ENCODE data around the gene ATP5PD. TPM values are rescaled to one million over a fixed set of nuclear protein-coding genes. Genes with fewer than 3 reads are reported as not detected.
"Not testable (repeated sequence)": the region's sequence is repeated elsewhere in the genome, so short reads cannot be mapped to it uniquely, and the experiment has no call there.

The ATP5PD gene
- total and polyA plus RNA-seq, 2 donors (not counting 1 experiment from before 2014, with no cell fraction given), result 92.1 to 101 TPM

GRCh38 chr17:75074532-75074931, 27.8 kb upstream of the ATP5PD start:
- Histone ChIP-seq H3K79me2 (ENCODE audit: control insufficient read depth, insufficient read depth, low read length) (no peaks in the 10 kb centered on the region), H3K27ac (ENCODE audit: low read length in 2 of 2) (no peak overlapping the region), H2AFZ (ENCODE audit: insufficient read depth, low read depth, low read length, poor library complexity, severe bottlenecking) (no peak overlapping the region), H3K9me3 (ENCODE audit: control extremely low read depth in 1 of 3, control insufficient read depth in 2 of 3, insufficient read depth in 1 of 3, low read length in 2 of 3) (no peaks in the 10 kb centered on the region), H4K20me1 (ENCODE audit: control insufficient read depth, insufficient read depth, low read length, poor library complexity, severe bottlenecking) (no peaks in the 10 kb centered on the region), H3K4me3 (ENCODE audit: control extremely low read depth in 1 of 5, extremely low read depth in 1 of 5, insufficient read depth in 1 of 5, low read depth in 2 of 5, low read length in 4 of 5) (no peak overlapping the region), H3K27me3 (replicated peaks in 1 of 4; ENCODE audit: control extremely low read depth in 1 of 4, control insufficient read depth in 3 of 4, insufficient read depth in 4 of 4, low read length in 3 of 4) (no peaks in the 10 kb centered on the region), H3K9ac (ENCODE audit: low read length) (no peak overlapping the region), H3K36me3 (replicated peaks in 1 of 2; ENCODE audit: control extremely low read depth in 1 of 2, control insufficient read depth in 1 of 2, extremely low read depth in 1 of 2, insufficient read depth in 2 of 2, low read length in 1 of 2) (no peaks in the 10 kb centered on the region), H3K4me1 (ENCODE audit: control insufficient read depth in 2 of 2, insufficient read depth in 2 of 2, low read length in 2 of 2) (peaks cover 21 to 27% of the 10 kb centered on the region in 2 donors), H3K4me2 (replicated peaks; ENCODE audit: low read depth, low read length, poor library complexity, severe bottlenecking) (no peak overlapping the region)
- H3K27ac Mint-ChIP-seq, result no peak overlapping the region
- H3K4me1 Mint-ChIP-seq, result peaks cover 22% of the 10 kb centered on the region
- no peaks in the 10 kb centered on the region for H3K9me3 Mint-ChIP-seq (ENCODE audit: insufficient read depth)
- TF ChIP-seq EZH2 (IDR thresholded peaks at IDR 0.05; ENCODE audit: borderline replicate concordance, insufficient read depth, low read depth, low read length, poor library complexity, severe bottlenecking), result no peak
- TF ChIP-seq, protein P1, sequence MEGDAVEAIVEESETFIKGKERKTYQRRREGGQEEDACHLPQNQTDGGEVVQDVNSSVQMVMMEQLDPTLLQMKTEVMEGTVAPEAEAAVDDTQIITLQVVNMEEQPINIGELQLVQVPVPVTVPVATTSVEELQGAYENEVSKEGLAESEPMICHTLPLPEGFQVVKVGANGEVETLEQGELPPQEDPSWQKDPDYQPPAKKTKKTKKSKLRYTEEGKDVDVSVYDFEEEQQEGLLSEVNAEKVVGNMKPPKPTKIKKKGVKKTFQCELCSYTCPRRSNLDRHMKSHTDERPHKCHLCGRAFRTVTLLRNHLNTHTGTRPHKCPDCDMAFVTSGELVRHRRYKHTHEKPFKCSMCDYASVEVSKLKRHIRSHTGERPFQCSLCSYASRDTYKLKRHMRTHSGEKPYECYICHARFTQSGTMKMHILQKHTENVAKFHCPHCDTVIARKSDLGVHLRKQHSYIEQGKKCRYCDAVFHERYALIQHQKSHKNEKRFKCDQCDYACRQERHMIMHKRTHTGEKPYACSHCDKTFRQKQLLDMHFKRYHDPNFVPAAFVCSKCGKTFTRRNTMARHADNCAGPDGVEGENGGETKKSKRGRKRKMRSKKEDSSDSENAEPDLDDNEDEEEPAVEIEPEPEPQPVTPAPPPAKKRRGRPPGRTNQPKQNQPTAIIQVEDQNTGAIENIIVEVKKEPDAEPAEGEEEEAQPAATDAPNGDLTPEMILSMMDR (IDR thresholded peaks at IDR 0.05), result no peak
- 94% methylated on average over 13 of the region's 14 CpGs for WGBS (ENCODE audit: insufficient coverage)
- intact Hi-C loops (cut with micrococcal nuclease), result no loop called here
- DNase-seq (no peak), ATAC-seq (ENCODE audit: low read depth) (no peak)
- ChIA-PET CTCF (interaction anchor here (1.2 to 1.3 kb wide), 2 partner anchors 39 to 127 kb away, joined by 3 to 4 read pairs; no protein-coding TSS in a partner anchor), POLR2A (no interaction called here)
- no peak overlapping the region for H3K4me3 Mint-ChIP-seq
- no peaks in the 10 kb centered on the region for H3K27me3 Mint-ChIP-seq

DNA sequence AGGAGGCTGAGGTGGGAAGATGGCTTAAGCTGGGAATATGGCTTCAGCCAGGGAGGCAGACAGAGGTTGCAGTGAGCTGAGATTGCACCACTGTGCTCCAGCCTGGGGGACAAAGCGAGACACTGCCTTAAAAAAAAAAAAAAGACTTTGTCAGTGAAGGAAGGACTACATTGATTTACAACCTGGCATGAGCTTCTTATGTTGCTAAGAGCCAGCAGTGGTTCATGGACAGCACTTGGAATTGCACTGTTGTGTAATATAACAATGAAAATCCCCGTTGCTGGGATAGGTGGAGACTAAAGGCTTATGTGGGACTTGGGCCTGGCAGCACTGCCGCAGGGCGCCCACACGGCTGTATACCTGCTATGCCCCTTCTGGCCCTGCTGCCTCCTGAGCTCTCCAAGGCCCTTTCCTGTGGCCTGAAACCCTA, 26.9 kb upstream of the ATP5PD start:
- Histone ChIP-seq H3K9me3 (ENCODE audit: control extremely low read depth in 1 of 3, control insufficient read depth in 2 of 3, insufficient read depth in 1 of 3, low read length in 2 of 3) (no peaks in the 10 kb centered on the region), H3K9ac (ENCODE audit: low read length) (no peak overlapping the region), H3K36me3 (replicated peaks in 1 of 2; ENCODE audit: control extremely low read depth in 1 of 2, control insufficient read depth in 1 of 2, extremely low read depth in 1 of 2, insufficient read depth in 2 of 2, low read length in 1 of 2) (no peaks in the 10 kb centered on the region), H3K27ac (ENCODE audit: low read length in 2 of 2) (no peak overlapping the region), H3K4me3 (ENCODE audit: control extremely low read depth in 1 of 5, extremely low read depth in 1 of 5, insufficient read depth in 1 of 5, low read depth in 2 of 5, low read length in 4 of 5) (no peak overlapping the region), H4K20me1 (ENCODE audit: control insufficient read depth, insufficient read depth, low read length, poor library complexity, severe bottlenecking) (no peaks in the 10 kb centered on the region), H3K4me1 (ENCODE audit: control insufficient read depth in 2 of 2, insufficient read depth in 2 of 2, low read length in 2 of 2) (peaks cover 15 to 18% of the 10 kb centered on the region in 2 donors), H2AFZ (ENCODE audit: insufficient read depth, low read depth, low read length, poor library complexity, severe bottlenecking) (no peak overlapping the region), H3K79me2 (ENCODE audit: control insufficient read depth, insufficient read depth, low read length) (no peaks in the 10 kb centered on the region), H3K4me2 (replicated peaks; ENCODE audit: low read depth, low read length, poor library complexity, severe bottlenecking) (no peak overlapping the region), H3K27me3 (replicated peaks in 1 of 4; ENCODE audit: control extremely low read depth in 1 of 4, control insufficient read depth in 3 of 4, insufficient read depth in 4 of 4, low read length in 3 of 4) (no peaks in the 10 kb centered on the region)
- ATAC-seq (ENCODE audit: low read depth) (no peak), DNase-seq (no peak)
- no peaks in the 10 kb centered on the region for H3K27me3 Mint-ChIP-seq
- peaks cover 15% of the 10 kb centered on the region for H3K4me1 Mint-ChIP-seq
- no peak overlapping the region for H3K4me3 Mint-ChIP-seq
- 92% methylated on average over 5 of the region's 5 CpGs for WGBS (ENCODE audit: insufficient coverage)
- no peaks in the 10 kb centered on the region for H3K9me3 Mint-ChIP-seq (ENCODE audit: insufficient read depth)
- CTCF ChIA-PET, result interaction anchor here (0.8 to 1.3 kb wide), 2 partner anchors 40 to 85 kb away, joined by 3 to 4 read pairs; no protein-coding TSS in a partner anchor
- no peak overlapping the region for H3K27ac Mint-ChIP-seq
- POLR2A ChIA-PET, result interaction anchor here (0.7 kb wide), 2 partner anchors 13 to 26 kb away, joined by 4 to 5 read pairs; no protein-coding TSS in a partner anchor
- intact Hi-C loops (cut with micrococcal nuclease), result no loop called here
- TF ChIP-seq, protein P1 (IDR thresholded peaks at IDR 0.05), result no peak
- TF ChIP-seq EZH2 (IDR thresholded peaks at IDR 0.05; ENCODE audit: borderline replicate concordance, insufficient read depth, low read depth, low read length, poor library complexity, severe bottlenecking), result no peak

DNA sequence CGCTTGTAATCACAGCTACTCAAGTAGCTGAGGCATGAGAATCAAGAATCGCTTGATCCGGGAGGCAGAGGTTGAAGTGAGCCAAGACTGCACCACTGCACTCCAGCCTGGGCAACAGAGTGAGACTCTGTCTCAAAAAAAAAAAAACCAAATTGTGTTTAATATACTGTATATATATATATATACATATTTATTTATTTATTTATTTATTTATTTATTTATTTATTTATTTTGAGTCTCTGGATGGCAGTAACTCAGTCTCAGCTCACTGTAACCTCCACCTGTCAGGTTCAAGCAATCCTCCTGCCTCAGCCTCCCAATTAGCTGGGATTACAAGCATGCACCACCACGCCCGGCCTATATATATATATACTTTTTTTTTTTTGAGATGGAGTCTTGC, 26.1 kb upstream of the ATP5PD start:
- H3K9me3 ChIP-seq (ENCODE audit: control extremely low read depth in 1 of 3, control insufficient read depth in 2 of 3, insufficient read depth in 1 of 3, low read length in 2 of 3); H3K4me1 Mint-ChIP-seq; H3K4me3 Mint-ChIP-seq; H3K4me3 ChIP-seq (ENCODE audit: control extremely low read depth in 1 of 5, extremely low read depth in 1 of 5, insufficient read depth in 1 of 5, low read depth in 2 of 5, low read length in 4 of 5); DNase-seq; H3K9ac ChIP-seq (ENCODE audit: low read length); H3K4me2 ChIP-seq (replicated peaks; ENCODE audit: low read depth, low read length, poor library complexity, severe bottlenecking); H3K27me3 ChIP-seq (replicated peaks in 1 of 4; ENCODE audit: control extremely low read depth in 1 of 4, control insufficient read depth in 3 of 4, insufficient read depth in 4 of 4, low read length in 3 of 4); CTCF ChIA-PET; intact Hi-C loops (cut with micrococcal nuclease); H2AFZ ChIP-seq (ENCODE audit: insufficient read depth, low read depth, low read length, poor library complexity, severe bottlenecking); H3K27me3 Mint-ChIP-seq; H3K79me2 ChIP-seq (ENCODE audit: control insufficient read depth, insufficient read depth, low read length); H3K27ac ChIP-seq (ENCODE audit: low read length in 2 of 2); H3K27ac Mint-ChIP-seq; ATAC-seq (ENCODE audit: low read depth); H4K20me1 ChIP-seq (ENCODE audit: control insufficient read depth, insufficient read depth, low read length, poor library complexity, severe bottlenecking); H3K9me3 Mint-ChIP-seq (ENCODE audit: insufficient read depth); H3K36me3 ChIP-seq (replicated peaks in 1 of 2; ENCODE audit: control extremely low read depth in 1 of 2, control insufficient read depth in 1 of 2, extremely low read depth in 1 of 2, insufficient read depth in 2 of 2, low read length in 1 of 2): not testable (repeated sequence)
- 100% methylated on average over 3 of the region's 5 CpGs for WGBS (ENCODE audit: insufficient coverage)
- peaks cover 8 to 11% of the 10 kb centered on the region in 2 donors for H3K4me1 ChIP-seq (ENCODE audit: control insufficient read depth in 2 of 2, insufficient read depth in 2 of 2, low read length in 2 of 2)
- POLR2A ChIA-PET, result interaction anchor here (0.7 kb wide), 1 partner anchor 13 kb away, joined by 5 read pairs; no protein-coding TSS in a partner anchor

Data from B cell (primary cell).